GM12878 (cell line): ENCODE measurements around the gene BCAS3.
A peak's percentile ranks its signal among the peaks of the same experiment; 100 is the strongest.

ENCODE experiments used
- CEBPB ChIP-seq, 2 experiments: fragments of 150-350 bp in 1 of 2; IDR thresholded peaks; 2 replicates each; pipeline ENCODE4 v1.6.1; 2012 to 2014; ENCODE audit warnings: low read depth in 2 of 2, low read length in 2 of 2, borderline replicate concordance in 1 of 2, inconsistent platforms in 1 of 2
- CTCF ChIP-seq, 3 experiments: IDR thresholded peaks in 2 of 3; conservative IDR thresholded peaks in 1 of 3; 2 replicates each; pipeline ENCODE4 v1.5.1; 2011; ENCODE audit warnings: low read depth in 3 of 3, low read length in 3 of 3, mild to moderate bottlenecking in 3 of 3, control low read depth in 2 of 3, moderate library complexity in 2 of 3, inconsistent platforms in 1 of 3, mixed read lengths in 1 of 3; ENCODE audit not compliant: control insufficient read depth in 2 of 3, insufficient read depth in 1 of 3; ENCODE audit errors: extremely low read depth in 1 of 3
- GABPA ChIP-seq: IDR thresholded peaks from 2 replicates; pipeline ENCODE4 v1.6.1; 2014; ENCODE audit warnings: antibody characterized with exemption, low read depth, mild to moderate bottlenecking, inconsistent platforms
- KDM1A ChIP-seq: fragments of 200-600 bp; sonication (generic); IDR thresholded peaks from 2 replicates; pipeline ENCODE4 v1.6.1; 2016; ENCODE audit warnings: borderline replicate concordance
- MAX ChIP-seq: IDR thresholded peaks from 2 replicates; pipeline ENCODE4 v1.6.1; 2012; ENCODE audit warnings: low read depth, low read length, improper control_type of control experiment
- RFX5 ChIP-seq: IDR thresholded peaks from 2 replicates; pipeline ENCODE4 v1.6.1; 2011; ENCODE audit warnings: low read depth, low read length, improper control_type of control experiment
- SIN3A ChIP-seq: IDR thresholded peaks from 2 replicates; pipeline ENCODE4 v1.6.1; 2012; ENCODE audit warnings: low read depth, low read length, improper control_type of control experiment
- SUZ12 ChIP-seq: fragments of 200-600 bp; sonication (generic); IDR thresholded peaks from one replicate; pipeline ENCODE4 v1.6.1; 2018; ENCODE audit warnings: antibody characterized with exemption, mild to moderate bottlenecking; ENCODE audit not compliant: unreplicated experiment
- TF ChIP-seq, protein P1 (sequence below): IDR thresholded peaks from 2 replicates; pipeline ENCODE4 v1.6.1; 2011; ENCODE audit warnings: low read depth, mild to moderate bottlenecking, low read length, moderate library complexity, borderline replicate concordance; ENCODE audit errors: extremely low read depth
- TF ChIP-seq, protein P2 (sequence below): fragments of 450-650 bp; IDR thresholded peaks from 2 replicates; pipeline ENCODE4 v1.6.1; 2017; ENCODE audit warnings: mild to moderate bottlenecking

DNA sequence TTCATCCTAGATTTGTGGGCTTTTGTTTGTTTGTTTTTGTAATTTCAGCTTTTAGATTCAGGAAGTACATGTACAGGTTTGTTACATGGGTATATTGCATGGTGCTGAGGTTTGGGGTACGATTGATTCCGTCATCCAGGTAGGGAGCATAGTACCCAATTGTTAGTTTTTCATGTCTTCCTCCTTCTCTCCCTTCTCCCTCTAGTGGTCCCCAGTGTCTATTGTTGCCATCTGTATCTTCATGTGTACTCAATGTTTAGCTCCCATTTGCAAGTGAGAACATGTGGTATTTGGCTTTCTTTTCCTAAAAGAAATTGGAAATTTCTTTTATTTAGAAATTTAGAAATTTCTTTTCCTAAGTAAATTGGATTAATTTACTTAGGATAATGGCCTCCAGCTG, 37.1 kb upstream of the BCAS3 start:
- TF ChIP-seq RFX5 (no peak), MAX (no peak), SUZ12 (no peak), SIN3A (no peak), CEBPB (IDR thresholded peaks at IDR 0.05; ENCODE audit: borderline replicate concordance in 1 of 2, low read depth in 2 of 2, low read length in 2 of 2) (no peak), KDM1A (no peak), CTCF (IDR thresholded peaks at IDR 0.05 in 2 of 3, conservative IDR thresholded peaks at IDR 0.05 in 1 of 3; ENCODE audit: control insufficient read depth in 2 of 3, extremely low read depth in 1 of 3, insufficient read depth in 1 of 3, low read depth in 3 of 3, low read length in 3 of 3) (peak; percentile 15 to 35 (median 29); a peak in 3 of 6 replicates), GABPA (no peak)
- TF ChIP-seq, protein P1, sequence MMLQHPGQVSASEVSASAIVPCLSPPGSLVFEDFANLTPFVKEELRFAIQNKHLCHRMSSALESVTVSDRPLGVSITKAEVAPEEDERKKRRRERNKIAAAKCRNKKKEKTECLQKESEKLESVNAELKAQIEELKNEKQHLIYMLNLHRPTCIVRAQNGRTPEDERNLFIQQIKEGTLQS: no peak
- TF ChIP-seq, protein P2, sequence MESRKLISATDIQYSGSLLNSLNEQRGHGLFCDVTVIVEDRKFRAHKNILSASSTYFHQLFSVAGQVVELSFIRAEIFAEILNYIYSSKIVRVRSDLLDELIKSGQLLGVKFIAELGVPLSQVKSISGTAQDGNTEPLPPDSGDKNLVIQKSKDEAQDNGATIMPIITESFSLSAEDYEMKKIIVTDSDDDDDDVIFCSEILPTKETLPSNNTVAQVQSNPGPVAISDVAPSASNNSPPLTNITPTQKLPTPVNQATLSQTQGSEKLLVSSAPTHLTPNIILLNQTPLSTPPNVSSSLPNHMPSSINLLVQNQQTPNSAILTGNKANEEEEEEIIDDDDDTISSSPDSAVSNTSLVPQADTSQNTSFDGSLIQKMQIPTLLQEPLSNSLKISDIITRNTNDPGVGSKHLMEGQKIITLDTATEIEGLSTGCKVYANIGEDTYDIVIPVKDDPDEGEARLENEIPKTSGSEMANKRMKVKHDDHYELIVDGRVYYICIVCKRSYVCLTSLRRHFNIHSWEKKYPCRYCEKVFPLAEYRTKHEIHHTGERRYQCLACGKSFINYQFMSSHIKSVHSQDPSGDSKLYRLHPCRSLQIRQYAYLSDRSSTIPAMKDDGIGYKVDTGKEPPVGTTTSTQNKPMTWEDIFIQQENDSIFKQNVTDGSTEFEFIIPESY: no peak
